SK-N-SH (cell line): Measurements from ENCODE around the gene CNST. TPM values are rescaled to one million over a fixed set of nuclear protein-coding genes. Genes with fewer than 3 reads are reported as not detected.

ENCODE experiments used
- CTCF ChIA-PET: fragments of 300-600, 350-600 bp; formaldehyde crosslinking; extraction: SDS; loops from one replicate; lab custom pipeline; 2021; lab: Yijun Ruan, JAX
- POLR2A ChIA-PET: fragments of 350-600 bp; sonication (Branson Sonifier 250); formaldehyde crosslinking; extraction: SDS; loops from one replicate; lab custom pipeline; 2020; ENCODE audit warnings: antibody characterized with exemption, inconsistent platforms; lab: Yijun Ruan, JAX
- DNase-seq: peaks from one replicate; pipeline ENCODE4 v3.0.0; 2012
- H2AFZ ChIP-seq: fragments of 200-600 bp; sonication (generic); 2 replicates; pipeline ENCODE4 v1.8.1; 2016; ENCODE audit warnings: antibody characterized with exemption, mild to moderate bottlenecking, low read depth
- H3F3A ChIP-seq: fragments of 200-600 bp; sonication (generic); replicated peaks from 2 replicates; pipeline ENCODE3; 2016; ENCODE audit warnings: antibody characterized with exemption, mild to moderate bottlenecking; ENCODE audit not compliant: insufficient read depth
- H3K27ac ChIP-seq, 2 experiments: fragments of 200-500 bp in 1 of 2; fragments of 200-600 bp in 1 of 2; sonication (Bioruptor generic) in 1 of 2; sonication (generic), shearing (Covaris generic) in 1 of 2; 2 replicates each; pipeline versions ENCODE4 v1.5.1 to v1.6.1; 2014 to 2016; ENCODE audit warnings: low read depth in 2 of 2, inconsistent platforms in 1 of 2, low read length in 1 of 2, mild to moderate bottlenecking in 1 of 2, mixed read lengths in 1 of 2
- H3K27me3 ChIP-seq: fragments of 200-600 bp; sonication (generic), shearing (Covaris generic); 2 replicates; pipeline ENCODE4 v1.6.1; 2016; ENCODE audit warnings: mixed run types; ENCODE audit not compliant: insufficient read depth
- H3K36me3 ChIP-seq, 2 experiments: fragments of 200-500 bp in 1 of 2; fragments of 200-600 bp in 1 of 2; sonication (Bioruptor generic) in 1 of 2; sonication (generic) in 1 of 2; replicated peaks in 1 of 2; 2 replicates each; pipeline versions ENCODE3 to v1.5.1; 2014 to 2016; ENCODE audit warnings: low read length in 1 of 2, mild to moderate bottlenecking in 1 of 2; ENCODE audit not compliant: insufficient read depth in 2 of 2, control insufficient read depth in 1 of 2
- H3K4me1 ChIP-seq, 2 experiments: fragments of 200-500 bp in 1 of 2; fragments of 200-600 bp in 1 of 2; sonication (Bioruptor generic) in 1 of 2; sonication (generic), shearing (Covaris generic) in 1 of 2; 2 replicates each; pipeline versions ENCODE4 v1.5.1 to v1.6.1; 2014 to 2016; ENCODE audit warnings: low read depth in 1 of 2, low read length in 1 of 2, mixed run types in 1 of 2; ENCODE audit not compliant: insufficient read depth in 2 of 2, control insufficient read depth in 1 of 2
- H3K4me2 ChIP-seq: fragments of 200-600 bp; sonication (generic), shearing (Covaris generic); 2 replicates; pipeline ENCODE4 v1.6.1; 2017; ENCODE audit warnings: mixed run types
- H3K4me3 ChIP-seq, 2 experiments: fragments of 200-500 bp in 1 of 2; fragments of 200-600 bp in 1 of 2; sonication (Bioruptor generic) in 1 of 2; sonication (generic), shearing (Covaris generic) in 1 of 2; 2 replicates each; pipeline versions ENCODE4 v1.5.1 to v1.8.1; 2014 to 2016; ENCODE audit warnings: low read depth in 2 of 2, inconsistent platforms in 1 of 2, low read length in 1 of 2, mild to moderate bottlenecking in 1 of 2, mixed read lengths in 1 of 2, moderate library complexity in 1 of 2
- H3K79me2 ChIP-seq: fragments of 200-600 bp; sonication (generic); 2 replicates; pipeline ENCODE4 v1.8.1; 2017; ENCODE audit warnings: mild to moderate bottlenecking; ENCODE audit not compliant: insufficient read depth
- H3K9ac ChIP-seq: fragments of 200-600 bp; sonication (generic); 2 replicates; pipeline ENCODE4 v1.6.1; 2017; ENCODE audit warnings: mixed run types
- H3K9me2 ChIP-seq: fragments of 200-600 bp; sonication (generic); 2 replicates; pipeline ENCODE4 v1.6.1; 2017; ENCODE audit warnings: mixed run types
- H3K9me3 ChIP-seq: fragments of 200-600 bp; sonication (generic); 2 replicates; pipeline ENCODE4 v1.6.1; 2017; ENCODE audit warnings: mixed run types, mild to moderate bottlenecking, moderate library complexity
- H4K20me1 ChIP-seq: fragments of 200-600 bp; sonication (generic); 2 replicates; pipeline ENCODE4 v1.6.1; 2017; ENCODE audit warnings: mild to moderate bottlenecking, mixed run types; ENCODE audit not compliant: insufficient read depth
- EP300 ChIP-seq, 2 experiments: IDR thresholded peaks; 2 replicates each; pipeline versions ENCODE4 v1.4.0 to v1.6.1; 2012; ENCODE audit warnings: borderline replicate concordance in 1 of 2, low read depth in 1 of 2, low read length in 1 of 2
- NFIC ChIP-seq: IDR thresholded peaks from 2 replicates; pipeline ENCODE4 v1.4.0; 2012; ENCODE audit warnings: borderline replicate concordance
- RAD21 ChIP-seq: IDR thresholded peaks from 2 replicates; pipeline ENCODE4 v1.6.1; 2012; ENCODE audit warnings: mild to moderate bottlenecking, low read length
- RXRA ChIP-seq: IDR thresholded peaks from 2 replicates; pipeline ENCODE4 v1.4.0; 2012; ENCODE audit warnings: low read depth, mild to moderate bottlenecking, borderline replicate concordance
- TCF12 ChIP-seq: IDR thresholded peaks from 2 replicates; pipeline ENCODE4 v1.4.0; 2012
- WGBS: methylation state at CpG from one replicate; pipeline ENCODE4 v1.1.6; 2017; ENCODE audit warnings: low lambda C conversion rate; 5-methylcytosine and 5-hydroxymethylcytosine counted together
- polyA plus RNA-seq, 3 experiments: library from polyadenylated mRNA; depleted of rRNA; stranded (reverse); fragments of >200 nt; gene quantifications; 2 replicates each; pipeline ENCODE4 v1.2.3, GENCODE V29; 2012
- TF ChIP-seq, protein P1 (sequence below): fragments of 150-350 bp; IDR thresholded peaks from 2 replicates; pipeline ENCODE4 v1.6.1; 2016; ENCODE audit warnings: mild to moderate bottlenecking, low read depth, low read length
- TF ChIP-seq, protein P2 (sequence below): IDR thresholded peaks from 2 replicates; pipeline ENCODE4 v1.4.0; 2012; ENCODE audit warnings: low read depth, borderline replicate concordance

Gene CNST
- polyA plus RNA-seq, 1 of the 3 experiments (the other 2 are of a cell fraction), result 21.7 TPM

DNA sequence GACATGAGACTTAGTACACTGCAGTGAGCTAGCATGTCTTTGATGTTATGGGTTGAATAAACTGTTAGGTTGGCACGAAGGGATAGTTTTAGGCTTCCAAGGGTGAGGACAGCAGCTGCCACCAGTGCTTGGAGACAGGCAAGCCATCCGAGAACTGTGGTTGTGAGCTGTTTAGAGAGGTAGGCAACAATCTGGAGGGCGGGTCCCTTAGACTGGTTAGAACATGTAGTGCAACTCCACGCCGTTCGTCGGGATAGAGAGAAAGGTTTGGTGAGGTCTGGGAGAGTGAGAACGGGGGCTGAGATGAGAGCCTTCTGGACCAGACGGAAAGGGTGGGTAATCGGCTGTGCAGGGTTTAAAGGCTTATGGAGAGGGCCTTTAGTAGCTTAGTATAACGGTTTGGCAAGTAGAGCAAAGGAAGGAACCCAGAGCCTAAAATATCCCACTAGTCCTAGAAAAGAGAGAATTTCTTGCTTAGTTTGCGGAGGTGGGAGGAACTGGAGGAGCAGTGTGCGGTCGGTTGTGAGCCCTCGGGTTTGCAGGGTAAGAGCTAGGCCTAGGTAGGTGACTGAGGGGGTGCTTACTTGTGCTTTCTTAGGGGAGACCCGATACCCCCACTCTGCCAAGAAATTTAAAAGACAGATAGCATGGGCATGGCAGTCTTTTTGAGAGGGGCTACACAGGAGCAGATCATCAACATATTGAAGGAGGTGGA lies 72.8 kb downstream of the CNST start (continued):
- TF ChIP-seq RAD21, result no peak

DNA sequence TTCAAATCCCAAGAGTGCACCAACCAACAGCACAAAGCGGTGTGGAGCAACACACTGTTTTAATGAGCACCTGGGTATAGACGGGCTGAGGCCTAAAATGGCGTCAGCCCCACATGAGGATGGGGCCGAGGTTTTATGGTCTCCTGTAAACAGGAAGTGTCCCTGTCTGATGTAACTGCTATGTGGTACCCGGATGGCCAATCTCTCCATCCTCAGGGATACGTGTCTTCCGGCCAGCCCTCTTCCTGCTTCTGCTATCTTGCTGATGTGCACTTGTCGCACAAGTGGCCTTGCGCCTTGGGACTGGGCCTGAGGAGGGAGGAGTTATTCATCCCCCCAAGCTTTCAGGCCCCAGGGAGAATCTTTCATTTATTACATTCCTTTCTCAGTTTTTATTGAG lies 73.5 kb downstream of the CNST start:
- no peak overlapping the region for H3K27ac ChIP-seq
- H3K79me2 ChIP-seq, result peaks cover 43% of the 10 kb centered on the region
- TF ChIP-seq, protein P1, sequence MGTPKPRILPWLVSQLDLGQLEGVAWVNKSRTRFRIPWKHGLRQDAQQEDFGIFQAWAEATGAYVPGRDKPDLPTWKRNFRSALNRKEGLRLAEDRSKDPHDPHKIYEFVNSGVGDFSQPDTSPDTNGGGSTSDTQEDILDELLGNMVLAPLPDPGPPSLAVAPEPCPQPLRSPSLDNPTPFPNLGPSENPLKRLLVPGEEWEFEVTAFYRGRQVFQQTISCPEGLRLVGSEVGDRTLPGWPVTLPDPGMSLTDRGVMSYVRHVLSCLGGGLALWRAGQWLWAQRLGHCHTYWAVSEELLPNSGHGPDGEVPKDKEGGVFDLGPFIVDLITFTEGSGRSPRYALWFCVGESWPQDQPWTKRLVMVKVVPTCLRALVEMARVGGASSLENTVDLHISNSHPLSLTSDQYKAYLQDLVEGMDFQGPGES, result no peak
- no peak for TF ChIP-seq RXRA
- TF ChIP-seq, protein P2, sequence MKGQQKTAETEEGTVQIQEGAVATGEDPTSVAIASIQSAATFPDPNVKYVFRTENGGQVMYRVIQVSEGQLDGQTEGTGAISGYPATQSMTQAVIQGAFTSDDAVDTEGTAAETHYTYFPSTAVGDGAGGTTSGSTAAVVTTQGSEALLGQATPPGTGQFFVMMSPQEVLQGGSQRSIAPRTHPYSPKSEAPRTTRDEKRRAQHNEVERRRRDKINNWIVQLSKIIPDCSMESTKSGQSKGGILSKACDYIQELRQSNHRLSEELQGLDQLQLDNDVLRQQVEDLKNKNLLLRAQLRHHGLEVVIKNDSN, result no peak
- no peak for TF ChIP-seq TCF12
- no peak for TF ChIP-seq EP300 (IDR thresholded peaks at IDR 0.05; ENCODE audit: borderline replicate concordance in 1 of 2, low read depth in 1 of 2, low read length in 1 of 2)
- H3K36me3 ChIP-seq, result peaks cover 28 to 50% of the 10 kb centered on the region in 2 experiments
- no peak overlapping the region for H3K4me2 ChIP-seq
- no peaks in the 10 kb centered on the region for H4K20me1 ChIP-seq
- H3K27me3 ChIP-seq, result no peaks in the 10 kb centered on the region
- H3K4me1 ChIP-seq, result peaks cover 0 to 3% of the 10 kb centered on the region in 2 experiments; a peak in 1 of 4 replicates
- no peak overlapping the region for H2AFZ ChIP-seq
- no peaks in the 10 kb centered on the region for H3K9me2 ChIP-seq
- ChIA-PET POLR2A (no interaction called here), CTCF (no interaction called here)
- no peak overlapping the region for H3K4me3 ChIP-seq
- H3K9me3 ChIP-seq, result no peaks in the 10 kb centered on the region
- DNase-seq, result no peak
- H3K9ac ChIP-seq, result no peak overlapping the region
- WGBS, result 97% methylated on average over 7 of the region's 9 CpGs
- H3F3A ChIP-seq, result peaks cover 25% of the 10 kb centered on the region

DNA sequence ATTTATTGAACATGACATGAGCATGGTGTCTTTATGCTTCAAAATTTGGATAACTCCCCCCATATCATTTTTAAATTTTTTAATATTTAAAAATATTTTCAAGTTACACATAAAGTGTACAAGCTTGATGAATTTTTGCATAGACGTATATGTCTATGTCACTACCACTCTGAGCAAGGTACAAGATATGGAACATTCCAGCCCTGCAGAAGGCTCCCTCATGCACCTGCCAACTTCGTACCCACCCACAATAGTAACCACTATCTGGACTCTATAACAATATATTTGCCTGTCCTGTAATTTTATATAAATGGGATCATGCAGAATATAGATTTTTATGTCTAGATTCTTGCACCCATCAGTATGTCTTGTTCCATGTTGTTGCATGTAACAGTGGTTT lies 74.5 kb downstream of the CNST start:
- H3K27ac ChIP-seq, result peak overlapping the region in 1 of 2 experiments; percentile 14; a peak in 2 of 4 replicates
- no peaks in the 10 kb centered on the region for H3K9me3 ChIP-seq
- no peak for DNase-seq
- POLR2A ChIA-PET, result no interaction called here
- H3K9ac ChIP-seq, result no peak overlapping the region
- no peak for TF ChIP-seq NFIC
- H3K4me3 ChIP-seq, result no peak overlapping the region
- peaks cover 28 to 57% of the 10 kb centered on the region in 2 experiments for H3K36me3 ChIP-seq
- no peak overlapping the region for H2AFZ ChIP-seq
- 100% methylated on average over 2 of the region's 2 CpGs for WGBS
- no peak overlapping the region for H3K4me2 ChIP-seq
- no peaks in the 10 kb centered on the region for H4K20me1 ChIP-seq
- H3K79me2 ChIP-seq, result peaks cover 45% of the 10 kb centered on the region
- peaks cover 25% of the 10 kb centered on the region for H3F3A ChIP-seq
- H3K9me2 ChIP-seq, result no peaks in the 10 kb centered on the region
- CTCF ChIA-PET, result interaction anchor here (2.1 kb wide), 1 partner anchor 49 kb away, joined by 8 read pairs; no protein-coding TSS in a partner anchor
- H3K27me3 ChIP-seq, result no peaks in the 10 kb centered on the region
- H3K4me1 ChIP-seq, result peaks cover 0 to 3% of the 10 kb centered on the region in 2 experiments; a peak in 1 of 4 replicates
